Measurements from ENCODE around the gene TMEM72. TPM values are rescaled to one million over a fixed set of nuclear protein-coding genes. Genes with fewer than 3 reads are reported as not detected.

The TMEM72 gene
- total RNA-seq (2022; extraction: Qiagen RNA extraction; ENCODE audit: low read depth), result not detected in 5 replicates

GRCh38 chr10:44911081-44911540, at the start of gene TMEM72:
TSS of gene TMEM72 (plus strand) at chr10:44911337. CDS start at chr10:44911513, 176 bp downstream.

GRCh38 chr10:44959247-44960087, 48.3 kb downstream of the TMEM72 start, which contains the start of gene RASSF4:
TSS of gene RASSF4 (plus strand) at chr10:44959802. CDS start at chr10:44970203, 10,401 bp downstream.

GRCh38 chr10:44978570-44979280, 67.6 kb downstream of the TMEM72 start, which contains the start of gene DEPP1:
TSS of gene DEPP1 (minus strand) at chr10:44978809. CDS start at chr10:44978030, 779 bp downstream.

Other genes with a start within 250 kb of the TMEM72 start
- gene RASSF4, start 48.5 kb downstream of the TMEM72 start, total RNA-seq (2022; extraction: Qiagen RNA extraction; ENCODE audit: low read depth), result 1.1 to 2.0 TPM (median 1.4 TPM) in 5 replicates
- 0.81 to 1.7 TPM (median 1.6 TPM) in 5 replicates for gene DEPP1, start 67.5 kb downstream of the TMEM72 start, total RNA-seq (2022; extraction: Qiagen RNA extraction; ENCODE audit: low read depth)
- gene ZNF22, start 89.6 kb downstream of the TMEM72 start, total RNA-seq (2022; extraction: Qiagen RNA extraction; ENCODE audit: low read depth), result 3.2 to 7.0 TPM (median 6.7 TPM) in 5 replicates